ENCODE measurements around the gene ELFN1. TPM values are rescaled to one million over a fixed set of nuclear protein-coding genes. Genes with fewer than 3 reads are reported as not detected.

ELFN1 gene
- total RNA-seq, 1 donor from 2014 or later: 4.3 TPM

GRCh38 chr7:1643270-1644092, 26.6 kb upstream of the ELFN1 start:
- no peaks in the 10 kb centered on the region for H3K36me3 ChIP-seq
- ATAC-seq: no peak
- H3K27ac ChIP-seq: no peak overlapping the region
- intact Hi-C loops (cut with DNase I): no loop called here
- H3K9me3 ChIP-seq: no peaks in the 10 kb centered on the region
- H3K27me3 ChIP-seq: peaks cover 48% of the 10 kb centered on the region
- no peaks in the 10 kb centered on the region for H3K4me1 ChIP-seq
- DNase-seq: no peak
- no peak overlapping the region for H3K4me3 ChIP-seq
- TF ChIP-seq, protein P1, sequence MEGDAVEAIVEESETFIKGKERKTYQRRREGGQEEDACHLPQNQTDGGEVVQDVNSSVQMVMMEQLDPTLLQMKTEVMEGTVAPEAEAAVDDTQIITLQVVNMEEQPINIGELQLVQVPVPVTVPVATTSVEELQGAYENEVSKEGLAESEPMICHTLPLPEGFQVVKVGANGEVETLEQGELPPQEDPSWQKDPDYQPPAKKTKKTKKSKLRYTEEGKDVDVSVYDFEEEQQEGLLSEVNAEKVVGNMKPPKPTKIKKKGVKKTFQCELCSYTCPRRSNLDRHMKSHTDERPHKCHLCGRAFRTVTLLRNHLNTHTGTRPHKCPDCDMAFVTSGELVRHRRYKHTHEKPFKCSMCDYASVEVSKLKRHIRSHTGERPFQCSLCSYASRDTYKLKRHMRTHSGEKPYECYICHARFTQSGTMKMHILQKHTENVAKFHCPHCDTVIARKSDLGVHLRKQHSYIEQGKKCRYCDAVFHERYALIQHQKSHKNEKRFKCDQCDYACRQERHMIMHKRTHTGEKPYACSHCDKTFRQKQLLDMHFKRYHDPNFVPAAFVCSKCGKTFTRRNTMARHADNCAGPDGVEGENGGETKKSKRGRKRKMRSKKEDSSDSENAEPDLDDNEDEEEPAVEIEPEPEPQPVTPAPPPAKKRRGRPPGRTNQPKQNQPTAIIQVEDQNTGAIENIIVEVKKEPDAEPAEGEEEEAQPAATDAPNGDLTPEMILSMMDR (IDR thresholded peaks at IDR 0.05): no peak

GRCh38 chr7:1644341-1645070, 25.6 kb upstream of the ELFN1 start:
- Histone ChIP-seq H3K4me3 (no peak overlapping the region), H3K4me1 (no peaks in the 10 kb centered on the region), H3K27me3 (peaks cover 55% of the 10 kb centered on the region), H3K9me3 (no peaks in the 10 kb centered on the region), H3K36me3 (no peaks in the 10 kb centered on the region), H3K27ac (no peak overlapping the region)
- intact Hi-C loops (cut with DNase I): no loop called here
- TF ChIP-seq, protein P1 (IDR thresholded peaks at IDR 0.05): no peak
- DNase-seq: no peak
- no peak for ATAC-seq

- no peak for DNase-seq
- H3K4me1 ChIP-seq: no peaks in the 10 kb centered on the region
- no peak overlapping the region for H3K27ac ChIP-seq
- no peaks in the 10 kb centered on the region for H3K9me3 ChIP-seq
- no peak overlapping the region for H3K4me3 ChIP-seq
- H3K36me3 ChIP-seq: no peaks in the 10 kb centered on the region
- H3K27me3 ChIP-seq: peaks cover 55% of the 10 kb centered on the region
- intact Hi-C loops (cut with DNase I): no loop called here
- TF ChIP-seq, protein P1 (IDR thresholded peaks at IDR 0.05): no peak
- no peak for ATAC-seq
Measured at GRCh38 chr7:1645071-1645409, 25.0 kb upstream of the ELFN1 start.

- Histone ChIP-seq H3K27ac (no peak overlapping the region), H3K27me3 (peaks cover 55% of the 10 kb centered on the region), H3K4me1 (no peaks in the 10 kb centered on the region), H3K9me3 (no peaks in the 10 kb centered on the region), H3K4me3 (no peak overlapping the region), H3K36me3 (no peaks in the 10 kb centered on the region)
- intact Hi-C loops (cut with DNase I): no loop called here
- no peak for ATAC-seq
- TF ChIP-seq, protein P1 (IDR thresholded peaks at IDR 0.05): no peak
- DNase-seq: no peak
Measured at GRCh38 chr7:1645476-1645875, 24.6 kb upstream of the ELFN1 start.

GRCh38 chr7:1646391-1646790, 23.7 kb upstream of the ELFN1 start:
- Histone ChIP-seq H3K27ac (no peak overlapping the region), H3K9me3 (no peaks in the 10 kb centered on the region), H3K4me3 (no peak overlapping the region), H3K36me3 (no peaks in the 10 kb centered on the region), H3K4me1 (no peaks in the 10 kb centered on the region), H3K27me3 (peaks cover 55% of the 10 kb centered on the region)
- TF ChIP-seq, protein P1 (IDR thresholded peaks at IDR 0.05): no peak
- DNase-seq (no peak), ATAC-seq (no peak)
- intact Hi-C loops (cut with DNase I): no loop called here
